ENCODE data around the gene SERGEF.

Gene SERGEF

DNA sequence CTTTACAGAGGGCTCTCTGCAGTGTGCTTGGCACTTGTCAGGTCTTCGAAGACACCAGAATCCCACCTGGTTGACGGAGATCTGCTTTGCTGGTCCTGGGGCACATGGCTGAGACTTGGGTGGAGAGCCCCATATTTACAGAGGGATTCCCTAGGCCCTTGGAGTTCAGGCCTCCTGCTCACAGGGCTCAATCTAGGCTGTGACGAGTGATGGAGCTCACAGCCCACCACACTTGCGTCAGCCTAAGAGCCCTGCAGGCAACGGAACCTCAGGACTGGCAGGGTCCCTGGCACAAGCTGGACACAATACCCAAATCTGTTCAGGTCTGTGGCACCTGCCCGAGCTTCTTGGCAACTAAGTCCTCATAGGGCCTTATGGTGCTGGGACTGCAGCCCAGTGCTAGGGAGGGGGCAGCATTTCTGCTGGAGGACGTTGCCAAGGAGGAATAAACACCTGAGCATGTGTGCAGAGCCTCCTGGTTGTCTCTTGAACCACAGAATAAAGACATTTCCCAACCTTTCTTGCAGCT lies 219.1 kb downstream of the SERGEF start:
- in situ Hi-C loops (cut with HindIII; ENCODE audit: low sequenced_read_pairs), result no loop called here

DNA sequence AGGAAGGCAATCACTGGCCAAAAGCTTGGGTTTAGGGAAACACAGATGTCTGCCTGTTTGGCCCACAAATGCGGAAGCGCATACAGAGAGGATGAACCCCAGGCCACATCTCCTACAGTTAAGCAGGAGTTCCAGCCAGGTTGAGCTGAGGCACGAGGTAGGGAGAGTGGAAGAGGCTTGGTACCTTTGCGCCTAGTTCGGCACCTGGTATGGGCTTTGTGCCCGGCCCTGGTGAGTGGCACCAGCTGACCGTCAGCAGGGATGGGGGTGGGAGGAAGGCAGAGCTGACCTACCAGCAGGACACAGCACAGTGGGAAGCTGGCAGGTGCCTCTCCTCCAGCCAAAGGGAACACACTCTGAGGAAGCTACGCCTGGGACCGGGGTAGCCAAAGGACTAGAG lies 220.7 kb downstream of the SERGEF start:
- in situ Hi-C loops (cut with HindIII; ENCODE audit: low sequenced_read_pairs), result no loop called here

DNA sequence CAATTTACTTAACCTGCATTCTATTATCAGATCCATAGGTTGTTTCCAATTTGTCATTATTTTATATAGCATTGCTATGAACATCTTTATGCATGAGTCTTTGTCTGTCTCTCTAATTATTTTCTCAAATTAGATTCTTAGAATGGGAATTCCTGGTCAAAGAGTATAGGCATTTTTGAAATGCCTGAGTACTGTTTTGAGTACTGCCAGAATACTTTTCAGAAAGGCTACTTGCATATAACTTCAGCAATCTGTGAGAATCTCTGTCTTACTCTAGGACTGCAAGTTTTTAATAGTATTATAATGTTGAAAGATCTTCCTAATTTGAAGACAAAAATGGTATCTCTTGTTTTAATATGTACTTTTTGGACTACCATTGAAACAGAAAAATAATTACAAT lies 221.7 kb downstream of the SERGEF start:
- in situ Hi-C loops (cut with HindIII; ENCODE audit: low sequenced_read_pairs), result no loop called here

DNA sequence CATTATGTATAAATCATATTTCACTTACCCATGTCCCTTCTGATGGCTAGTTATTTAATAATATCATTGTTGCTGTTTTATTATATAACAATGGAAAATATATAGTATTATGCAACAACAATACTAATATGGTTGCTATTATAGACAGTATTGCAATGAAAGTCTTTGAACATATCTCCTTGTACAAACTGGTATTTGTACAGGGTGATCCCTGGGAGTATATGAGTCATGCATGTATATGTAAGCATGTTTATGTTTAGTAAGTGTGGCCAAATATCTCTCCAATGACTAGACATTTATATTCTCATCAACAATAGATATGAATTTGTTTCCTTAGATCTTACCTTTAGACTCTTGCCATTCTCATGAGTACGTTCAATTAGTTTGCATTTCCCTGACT lies 222.4 kb downstream of the SERGEF start:
- in situ Hi-C loops (cut with HindIII; ENCODE audit: low sequenced_read_pairs), result no loop called here

DNA sequence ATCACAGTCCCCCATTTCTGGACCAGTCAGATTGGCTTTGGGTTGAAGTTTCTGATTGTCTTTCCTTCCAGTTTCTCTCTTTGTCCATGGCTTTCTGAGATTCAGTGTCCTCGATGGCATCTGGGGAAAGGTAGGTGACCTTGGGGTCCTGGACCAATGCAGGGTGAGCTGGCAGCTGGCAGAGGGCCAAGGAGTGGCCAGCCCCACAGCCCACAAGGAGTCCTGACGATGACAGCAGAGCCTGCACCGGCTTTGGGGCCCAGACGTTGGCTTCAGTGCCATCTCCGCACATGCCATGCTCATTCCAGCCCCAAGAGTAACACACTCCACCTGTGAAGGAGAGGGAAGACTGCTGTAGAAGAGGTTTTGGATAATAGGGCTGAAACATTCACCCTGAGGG lies 224.8 kb downstream of the SERGEF start:
- in situ Hi-C loops (cut with HindIII; ENCODE audit: low sequenced_read_pairs), result no loop called here

DNA sequence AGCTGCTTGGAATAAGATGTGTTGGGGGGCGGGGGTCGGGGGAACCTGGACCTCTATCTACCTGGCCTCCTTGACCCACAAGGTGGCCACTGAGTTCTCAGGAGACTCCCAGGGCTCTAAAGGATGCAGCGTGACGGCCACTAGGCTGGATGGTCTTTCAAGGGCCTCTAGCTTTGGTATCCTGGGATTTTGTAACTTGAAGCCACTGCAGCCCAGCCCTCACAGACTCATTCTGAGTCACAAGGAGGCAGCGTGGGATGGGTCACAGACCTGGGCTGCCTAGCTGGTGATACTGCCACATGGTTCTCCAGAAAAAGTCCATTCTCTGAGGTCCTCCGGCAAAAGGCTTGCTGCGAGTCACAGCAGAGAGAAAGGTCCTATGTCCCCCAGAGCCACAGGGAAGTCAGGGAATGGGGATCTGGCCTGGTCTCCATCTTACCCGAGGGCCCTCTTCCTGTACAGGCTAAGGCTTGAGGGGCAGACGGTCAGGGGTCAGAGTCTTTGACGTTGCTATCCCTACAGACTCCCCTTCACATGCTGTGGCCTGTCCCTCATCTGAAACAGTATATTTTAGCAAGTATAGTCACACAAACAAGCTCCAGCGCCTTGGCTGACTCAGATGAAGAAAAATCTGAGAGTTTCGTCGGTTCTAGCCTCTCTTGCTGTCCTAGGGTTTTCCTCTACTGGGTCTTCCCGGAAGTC lies 225.9 kb downstream of the SERGEF start:
- in situ Hi-C loops (cut with HindIII; ENCODE audit: low sequenced_read_pairs), result no loop called here

DNA sequence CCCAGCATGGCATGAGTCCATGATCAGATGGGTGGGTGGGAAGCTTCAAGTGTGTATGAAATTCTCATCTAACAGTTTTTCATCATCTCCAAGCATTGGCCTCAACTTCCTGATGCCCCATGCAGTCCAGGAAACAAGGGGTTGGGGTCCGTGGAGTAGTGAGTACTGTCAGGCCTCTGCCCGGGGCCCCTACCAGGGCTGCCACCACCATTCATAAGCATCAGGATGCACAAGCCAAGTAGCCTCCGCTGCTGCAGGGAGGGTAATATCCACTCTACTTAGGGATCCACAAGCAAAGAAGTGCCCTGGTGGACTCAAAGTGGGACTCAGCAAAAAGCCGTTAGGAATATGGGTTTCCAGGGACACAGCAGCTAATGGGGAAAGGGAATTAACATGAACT lies 229.0 kb downstream of the SERGEF start:
- in situ Hi-C loops (cut with HindIII; ENCODE audit: low sequenced_read_pairs), result no loop called here

DNA sequence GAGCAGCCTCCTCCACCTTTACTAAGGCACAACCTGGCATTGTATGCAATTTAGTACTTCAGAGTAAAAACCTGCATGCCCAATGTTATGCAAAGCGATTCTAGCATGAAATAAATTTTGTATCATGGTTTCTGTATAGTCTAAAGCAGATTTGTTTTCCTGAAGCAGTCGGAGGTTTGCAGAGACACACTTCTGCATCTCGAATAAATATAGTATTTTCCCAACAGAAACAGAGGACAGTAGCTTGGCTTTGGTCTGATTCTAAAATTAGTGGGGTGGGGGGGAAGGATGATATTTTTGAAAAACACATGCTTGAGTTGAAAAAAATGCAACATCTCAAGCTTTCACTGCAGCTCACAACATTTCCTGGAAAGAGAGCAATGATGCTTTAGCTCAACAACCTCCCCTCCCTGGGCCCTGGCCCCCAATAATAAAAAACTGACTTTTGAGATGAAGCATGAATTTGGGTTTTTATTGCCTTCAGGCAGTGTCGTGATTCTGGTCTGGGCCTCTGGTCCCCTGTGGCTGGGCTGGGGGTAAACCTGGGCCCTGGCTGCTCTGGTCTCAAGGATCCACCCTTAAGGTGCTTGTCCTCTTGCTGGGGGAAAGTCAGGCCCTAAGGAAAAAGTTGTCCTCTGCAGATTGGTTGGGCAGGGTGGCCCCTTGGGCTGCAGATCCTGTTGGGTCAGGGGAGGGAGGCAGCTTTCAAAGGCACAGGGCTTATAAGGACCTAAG lies 230.1 kb downstream of the SERGEF start:
- in situ Hi-C loops (cut with HindIII; ENCODE audit: low sequenced_read_pairs), result no loop called here

DNA sequence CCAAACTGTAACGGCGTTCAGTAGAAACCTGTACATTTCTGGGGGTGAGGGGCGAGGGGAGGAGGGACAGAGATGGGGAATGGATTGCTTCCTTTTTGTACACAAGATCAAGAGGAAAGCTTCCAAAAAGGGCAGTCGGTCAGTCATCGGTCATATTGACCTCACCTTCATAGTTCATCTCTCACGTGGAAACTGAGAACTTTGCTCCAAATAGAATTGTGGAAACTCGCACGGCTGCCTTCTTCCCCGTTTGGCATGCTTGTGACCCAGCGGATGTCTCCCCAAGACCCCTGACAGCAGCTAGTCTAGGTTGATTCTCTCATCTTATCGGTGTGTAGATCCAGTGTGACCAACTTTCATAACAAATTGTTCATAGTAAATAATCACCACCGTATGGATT lies 230.7 kb downstream of the SERGEF start:
- in situ Hi-C loops (cut with HindIII; ENCODE audit: low sequenced_read_pairs), result no loop called here

DNA sequence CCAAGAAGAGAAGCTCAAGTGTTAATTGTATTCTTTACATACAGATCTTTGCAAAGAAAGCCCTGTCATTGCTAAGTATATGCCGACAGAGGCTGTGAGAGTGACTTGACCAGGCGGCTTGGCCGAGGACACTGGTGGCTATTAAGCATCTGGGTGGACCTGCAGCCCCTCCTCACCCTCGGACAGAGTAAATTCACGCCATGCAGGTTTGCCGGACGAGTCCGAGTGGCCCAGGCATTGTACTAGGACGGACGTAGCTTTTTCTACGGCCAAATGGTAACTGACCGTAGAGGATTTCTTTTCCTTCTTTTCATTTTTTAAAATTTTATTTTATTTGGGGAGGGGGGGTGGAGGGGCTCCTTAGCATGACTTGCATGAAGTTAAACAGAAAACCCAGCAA lies 231.2 kb downstream of the SERGEF start:
- in situ Hi-C loops (cut with HindIII; ENCODE audit: low sequenced_read_pairs), result no loop called here

DNA sequence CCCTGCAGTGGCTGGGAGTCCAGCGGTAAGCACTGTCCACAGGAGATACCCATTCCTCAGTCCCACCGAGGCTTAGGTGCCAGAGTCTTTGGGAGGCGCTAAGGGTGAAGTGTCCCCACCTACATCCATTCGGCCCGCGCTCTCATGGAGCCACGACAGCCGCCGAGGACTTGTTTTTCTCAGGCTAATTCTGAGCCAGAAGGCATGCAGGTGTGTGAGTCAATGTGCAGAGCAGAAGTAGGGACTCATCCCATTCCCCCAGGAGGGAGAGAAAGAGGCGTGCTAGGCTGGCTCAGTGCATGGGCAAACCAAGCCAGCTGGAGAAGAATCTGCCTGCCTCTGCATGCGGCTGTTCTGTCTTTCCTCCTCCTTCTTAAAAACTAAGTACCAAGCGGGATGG lies 231.6 kb downstream of the SERGEF start:
- in situ Hi-C loops (cut with HindIII; ENCODE audit: low sequenced_read_pairs), result no loop called here

DNA sequence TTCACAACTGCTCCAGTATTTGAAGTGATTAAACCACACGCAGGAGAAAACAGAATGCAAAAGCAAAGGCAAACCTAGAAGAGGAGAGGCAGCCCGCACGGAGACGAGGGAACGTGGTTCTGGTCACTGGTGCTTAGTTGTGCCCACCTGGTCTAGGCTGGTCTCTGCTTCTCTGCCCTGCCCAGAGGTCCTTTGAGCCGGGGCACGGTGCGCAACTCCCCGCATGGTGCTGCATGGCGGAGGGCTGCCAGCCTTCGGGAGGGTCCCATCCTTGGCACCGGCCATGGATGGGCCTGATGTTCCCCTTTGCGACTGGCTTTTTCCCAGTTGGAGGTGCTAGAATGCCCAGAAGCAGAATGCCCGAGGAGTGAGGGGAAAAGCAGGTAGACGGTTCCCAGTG lies 232.2 kb downstream of the SERGEF start:
- in situ Hi-C loops (cut with HindIII; ENCODE audit: low sequenced_read_pairs), result no loop called here

DNA sequence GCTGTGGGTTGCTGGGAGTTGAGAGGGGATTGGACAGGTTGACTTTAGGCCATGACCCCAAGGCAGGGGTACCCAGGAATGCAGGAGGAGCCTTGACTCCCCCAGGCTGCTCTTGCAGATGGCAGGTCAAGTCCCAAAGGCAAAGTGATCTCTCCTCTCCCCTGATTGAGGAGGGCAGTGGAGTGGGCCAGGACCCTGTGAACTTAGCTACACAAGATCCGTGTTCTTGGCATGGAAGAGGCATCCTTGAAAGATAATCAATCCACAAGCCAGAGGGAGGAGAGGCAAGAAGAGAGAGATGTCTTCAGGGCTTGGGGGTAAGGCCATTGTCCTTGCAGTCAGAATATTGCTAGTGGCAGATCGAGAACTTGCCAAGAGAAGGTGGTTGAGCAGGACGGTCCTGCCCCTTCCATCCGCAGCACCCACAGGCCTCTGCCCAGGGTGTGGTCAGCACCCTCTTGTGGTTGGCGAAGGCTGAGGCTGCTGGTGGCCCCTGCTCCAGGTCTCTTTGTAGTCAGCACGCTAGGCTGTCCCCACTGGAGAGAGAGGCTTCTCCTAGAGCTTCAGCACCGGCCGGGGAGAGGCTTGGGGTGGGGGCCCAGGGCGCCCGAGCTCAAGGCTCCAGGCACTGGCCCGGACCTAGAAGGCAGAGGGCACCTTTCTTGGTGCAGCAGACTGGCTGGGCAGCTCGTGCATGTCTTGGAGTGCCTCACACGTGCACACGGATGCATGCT lies 232.8 kb downstream of the SERGEF start:
- in situ Hi-C loops (cut with HindIII; ENCODE audit: low sequenced_read_pairs), result no loop called here

DNA sequence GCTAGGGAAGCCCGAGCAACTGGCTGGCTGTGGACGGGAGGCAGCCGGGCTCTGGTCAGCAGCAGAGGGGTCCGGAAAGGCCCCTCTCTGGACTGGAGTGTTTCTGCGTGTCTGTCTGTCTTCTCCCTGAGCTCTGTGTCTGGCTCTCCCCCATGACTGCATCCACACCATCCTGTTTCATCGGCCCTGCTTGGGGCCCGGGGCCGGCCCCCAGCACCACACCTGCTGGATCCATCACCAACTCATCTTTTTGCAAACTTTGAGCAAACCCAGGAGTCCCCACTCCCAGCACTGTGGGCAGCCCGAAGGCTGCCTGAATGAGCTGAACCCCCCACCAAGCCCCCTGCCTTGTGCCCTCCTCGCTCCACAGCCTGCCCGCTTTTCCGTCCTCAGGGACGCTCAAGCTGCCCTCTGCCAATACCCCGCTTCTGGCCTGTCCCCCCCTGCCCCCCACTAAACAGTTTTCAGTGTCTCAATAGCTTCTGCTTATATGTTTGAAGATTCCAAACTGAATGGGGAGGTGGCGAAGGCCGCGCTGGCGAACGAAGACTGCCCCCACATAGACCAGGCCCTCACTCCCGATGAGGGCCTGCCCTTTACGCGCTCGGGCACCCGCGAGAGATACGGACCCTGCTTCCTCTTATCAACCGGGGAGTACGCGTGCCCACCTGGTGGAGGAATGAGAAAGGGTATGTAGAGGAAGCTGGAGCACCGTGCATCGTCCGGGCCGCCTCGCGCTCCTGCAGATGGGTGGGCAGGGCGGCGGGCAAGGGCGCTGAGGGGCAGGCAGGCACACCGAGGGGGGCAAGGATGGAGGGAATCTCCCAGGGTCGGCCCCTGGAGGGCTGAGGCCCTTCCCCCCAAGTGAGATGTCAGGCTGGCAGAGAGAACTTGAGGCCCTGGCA lies 233.6 kb downstream of the SERGEF start:
- in situ Hi-C loops (cut with HindIII; ENCODE audit: low sequenced_read_pairs), result no loop called here

DNA sequence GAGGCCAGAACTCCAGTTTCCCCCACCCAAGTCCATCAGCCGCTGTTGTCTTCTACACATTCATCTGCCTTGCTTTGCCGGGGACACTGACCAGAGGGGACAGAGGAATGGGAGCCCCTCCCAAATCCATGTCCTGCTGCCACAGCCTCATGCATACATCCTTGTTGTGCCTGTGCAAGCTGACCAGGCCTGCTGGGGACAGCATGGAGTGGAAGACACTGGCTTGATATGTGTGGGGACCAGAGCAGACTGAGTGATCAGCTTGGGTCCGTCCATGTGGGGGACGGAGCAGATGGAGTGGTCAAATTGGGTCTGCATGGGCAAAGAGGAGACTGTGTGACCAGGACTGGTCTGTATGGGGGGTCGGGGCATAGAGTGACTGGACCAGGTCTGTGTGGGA lies 234.5 kb downstream of the SERGEF start:
- in situ Hi-C loops (cut with HindIII; ENCODE audit: low sequenced_read_pairs), result no loop called here

DNA sequence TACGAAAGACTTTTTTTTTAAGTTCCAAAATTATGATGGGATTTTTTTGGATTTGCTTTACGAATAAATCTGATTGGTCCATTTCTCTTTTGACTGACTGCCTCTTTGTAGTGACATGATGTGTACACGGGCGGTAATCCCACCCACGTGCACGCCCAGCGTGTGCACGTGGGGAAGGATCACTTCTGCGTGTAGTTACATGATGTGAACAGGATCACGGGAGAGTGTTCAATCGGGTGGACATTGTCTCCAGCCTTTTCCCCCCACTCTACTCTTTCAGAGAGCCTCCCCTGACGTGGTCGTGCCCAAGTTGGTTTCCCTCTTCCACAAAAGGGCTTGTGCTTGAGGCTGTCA lies 235.1 kb downstream of the SERGEF start:
- in situ Hi-C loops (cut with HindIII; ENCODE audit: low sequenced_read_pairs), result no loop called here

DNA sequence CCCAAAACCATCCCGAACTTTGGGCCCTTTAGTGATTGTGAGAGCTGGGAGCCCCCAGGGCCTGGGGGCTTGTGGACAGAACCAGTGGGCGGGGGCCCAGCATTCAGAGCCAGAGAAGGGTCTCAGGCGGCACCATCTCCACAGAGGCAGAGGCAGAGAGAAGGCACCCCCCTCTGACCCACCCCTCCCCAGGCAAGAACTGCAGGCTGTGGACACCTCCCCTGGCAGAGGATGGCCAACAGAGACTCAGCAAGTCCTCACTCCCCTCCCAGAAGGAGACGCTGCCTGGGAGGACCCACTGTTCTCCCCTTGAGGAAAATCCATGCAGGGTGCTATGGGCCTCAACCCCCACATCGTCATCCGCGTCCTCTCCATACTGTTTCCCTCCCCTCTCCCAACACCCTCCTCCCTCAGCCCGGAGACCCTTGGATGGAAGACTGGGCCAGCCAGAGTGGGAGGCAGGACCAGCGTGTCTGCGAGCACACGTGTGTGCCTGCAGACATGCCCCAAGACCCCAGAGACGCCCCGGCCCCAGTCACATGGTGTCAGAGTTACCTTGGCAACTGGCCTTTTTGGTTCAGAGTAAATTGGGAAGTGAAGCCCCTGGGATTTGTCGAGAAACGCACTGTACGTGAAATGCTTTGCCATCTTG lies 235.6 kb downstream of the SERGEF start:
- in situ Hi-C loops (cut with HindIII; ENCODE audit: low sequenced_read_pairs), result no loop called here

DNA sequence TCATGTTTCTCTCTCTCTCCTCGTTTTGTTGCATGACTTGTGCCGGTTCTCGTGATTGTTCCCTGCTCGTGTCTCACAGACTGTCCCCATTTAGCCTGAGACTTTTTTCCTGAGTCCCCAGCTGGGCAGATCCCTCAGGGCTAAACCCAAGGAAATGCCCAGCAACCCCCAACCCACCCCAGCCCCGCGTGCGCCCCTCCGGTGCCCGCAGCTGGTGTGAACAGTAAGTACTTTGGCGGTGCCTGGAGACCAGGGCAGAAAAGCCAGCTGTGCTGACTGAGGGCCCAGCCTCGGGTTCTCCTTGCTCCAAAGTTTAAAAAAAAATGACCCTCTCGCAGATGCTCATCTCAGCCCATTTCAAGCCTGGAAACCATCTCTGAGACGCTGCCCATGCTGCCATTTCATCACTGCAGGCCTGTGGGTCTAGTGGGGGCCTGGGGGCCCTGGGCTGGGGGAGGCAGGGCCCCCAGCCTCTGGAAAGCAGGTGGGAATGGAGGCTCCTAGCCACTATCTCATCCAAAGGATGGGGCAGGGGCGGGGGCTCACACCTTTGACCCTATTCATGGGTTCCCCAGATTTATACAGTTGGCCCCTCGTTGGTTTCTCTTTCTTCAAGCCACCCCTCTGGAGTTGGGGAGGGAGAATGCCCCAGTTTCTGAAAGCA lies 236.5 kb downstream of the SERGEF start:
- in situ Hi-C loops (cut with HindIII; ENCODE audit: low sequenced_read_pairs), result no loop called here

DNA sequence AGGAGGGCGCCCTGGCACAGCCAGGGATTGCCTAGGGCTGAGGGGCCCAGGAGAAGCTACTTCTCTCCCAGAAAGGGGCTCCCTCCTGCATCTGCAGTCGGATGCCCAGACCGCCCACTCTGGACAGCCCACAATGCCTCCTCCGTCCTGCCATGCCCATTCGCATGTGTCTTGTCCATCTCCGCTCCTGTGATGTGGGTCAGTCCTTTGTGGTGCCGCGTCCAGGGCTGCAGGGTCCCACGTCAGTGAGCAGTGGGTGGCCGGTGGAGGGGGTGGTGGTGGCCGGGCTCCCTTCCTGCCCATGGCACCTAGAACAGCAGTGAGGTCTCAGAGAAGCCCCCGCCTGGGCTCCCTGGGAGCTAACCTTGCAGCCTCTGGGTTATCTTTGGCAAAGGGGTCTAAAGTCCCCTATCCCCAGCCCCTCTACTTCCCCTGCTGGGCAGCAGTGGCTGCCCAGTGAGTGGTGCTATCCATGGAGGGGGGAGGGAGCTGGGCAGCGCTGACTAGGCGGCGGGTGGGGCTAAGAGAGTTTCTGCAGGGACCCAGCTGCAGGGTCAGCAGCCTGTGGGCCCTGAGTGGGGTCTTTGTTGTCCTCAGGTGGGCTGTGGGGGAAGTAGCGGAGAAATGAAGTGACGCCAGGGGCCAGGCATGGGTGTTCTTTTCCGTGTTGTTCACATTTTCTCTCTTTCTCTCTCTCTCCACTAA lies 237.2 kb downstream of the SERGEF start:
- in situ Hi-C loops (cut with HindIII; ENCODE audit: low sequenced_read_pairs), result no loop called here

Measured in DLD1 (cell line).